HG02588 (cell line): ENCODE measurements around the gene CSNK1G3.
"Not testable (repeated sequence)": the region's sequence is repeated elsewhere in the genome, so short reads cannot be mapped to it uniquely, and the experiment has no call there.

Source experiments
- ATAC-seq: cut with Tn5 transposase; IDR thresholded peaks from one replicate; pipeline ENCODE4 v1.9.1; 2021; ENCODE audit warnings: mild to moderate bottlenecking, moderate library complexity; ENCODE audit not compliant: unreplicated experiment

The CSNK1G3 gene

DNA sequence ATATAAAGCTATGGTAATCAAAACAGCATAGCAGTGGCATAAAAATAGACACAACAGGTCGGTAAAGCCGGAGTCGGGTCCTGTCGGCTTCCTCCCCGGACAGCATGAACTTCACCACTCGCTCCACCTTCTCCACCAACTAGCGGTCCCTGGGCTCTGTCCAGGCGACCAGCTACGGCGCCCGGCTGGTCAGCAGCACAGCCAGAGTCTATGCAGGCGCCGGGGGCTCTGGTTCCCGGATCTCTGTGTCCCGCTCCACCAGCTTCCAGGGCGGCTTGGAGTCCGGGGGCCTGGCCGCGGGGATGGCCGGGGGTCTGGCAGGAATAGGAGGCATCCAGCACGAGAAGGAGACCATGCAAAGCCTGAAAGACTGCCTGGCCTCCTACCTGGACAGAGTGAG is 124.0 kb downstream of the CSNK1G3 start:
- no peak for ATAC-seq

DNA sequence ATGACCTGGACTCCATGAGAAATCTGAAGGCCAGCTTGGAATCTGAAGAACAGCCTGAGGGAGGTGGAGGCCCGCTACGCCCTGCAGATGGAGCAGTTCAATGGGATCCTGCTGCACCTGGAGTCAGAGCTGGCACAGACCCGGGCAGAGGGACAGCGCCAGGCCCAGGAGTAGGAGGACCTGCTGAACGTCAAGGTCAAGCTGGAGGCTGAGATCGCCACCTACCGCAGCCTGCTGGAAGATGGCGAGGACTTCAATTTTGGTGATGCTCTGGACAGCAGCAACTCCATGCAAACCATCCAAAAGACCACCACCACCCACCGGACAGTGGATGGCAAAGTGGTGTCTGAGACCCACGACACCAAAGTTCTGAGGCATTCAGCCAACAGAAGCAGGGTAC is 125.1 kb downstream of the CSNK1G3 start:
- ATAC-seq: not testable (repeated sequence)

DNA sequence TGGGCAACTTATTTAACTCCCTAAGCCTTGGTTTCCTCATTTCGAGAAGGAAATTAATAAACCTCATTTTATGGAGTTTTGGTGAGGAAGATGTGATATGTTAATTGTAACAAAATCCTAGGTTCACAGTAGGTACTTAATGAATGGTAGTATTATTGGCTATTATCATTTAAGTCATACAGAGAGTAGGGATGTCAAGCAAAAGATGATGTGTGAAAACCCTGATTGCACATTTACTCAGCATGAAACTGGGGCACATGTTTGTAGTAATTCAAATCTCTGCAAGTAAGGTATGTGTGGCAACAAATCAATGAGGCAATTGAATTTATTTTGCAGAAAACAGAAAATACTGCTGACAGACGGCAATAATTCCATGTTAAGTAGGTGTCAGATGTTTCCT is 127.3 kb downstream of the CSNK1G3 start:
- ATAC-seq: no peak

DNA sequence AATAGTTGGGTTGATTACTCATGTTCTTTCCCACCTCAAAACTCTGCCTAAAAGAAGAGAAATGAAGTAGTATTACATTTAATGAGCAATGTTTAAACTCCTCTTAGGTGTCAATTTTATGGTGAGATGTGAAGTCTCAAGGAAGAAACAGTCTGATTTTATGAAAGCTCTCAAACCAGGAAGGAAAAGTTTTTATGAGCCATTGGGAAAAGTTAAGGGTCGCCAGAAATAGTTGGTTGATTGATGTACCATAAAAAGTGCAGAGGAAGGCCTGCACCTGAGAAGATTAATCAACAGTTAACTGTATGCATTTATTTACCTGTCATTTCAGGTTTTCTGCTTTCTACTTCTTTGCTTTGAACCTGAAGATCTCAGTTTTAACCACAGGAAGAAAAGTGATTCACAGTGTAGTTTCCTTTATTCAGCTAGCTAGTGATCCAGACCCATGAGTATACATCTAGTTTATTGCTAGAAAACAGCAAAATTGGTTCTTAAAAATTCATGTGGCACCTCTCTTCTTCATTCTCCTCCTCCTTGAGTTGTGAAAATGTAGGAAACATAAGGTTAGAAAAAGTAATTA is 133.1 kb downstream of the CSNK1G3 start:
- ATAC-seq: no peak

DNA sequence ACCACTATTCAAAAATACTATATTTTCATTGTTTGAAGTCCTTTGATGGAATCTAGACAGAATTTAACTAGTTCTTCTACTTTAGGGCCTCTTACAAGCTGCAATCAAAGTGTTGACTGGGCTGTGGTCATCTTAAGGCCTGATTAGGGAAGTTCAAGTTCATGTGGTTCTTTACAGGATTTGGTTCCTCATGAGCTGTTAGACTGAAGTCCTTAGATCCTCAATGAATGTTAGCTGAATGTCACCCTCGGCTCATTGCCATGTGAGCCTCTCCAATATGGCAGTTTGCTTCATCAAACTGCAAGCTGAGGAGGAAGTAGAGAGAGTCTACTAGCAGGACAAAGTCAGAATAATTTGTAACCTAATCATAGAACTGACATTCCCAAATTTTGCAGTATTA is 135.1 kb downstream of the CSNK1G3 start:
- no peak for ATAC-seq

DNA sequence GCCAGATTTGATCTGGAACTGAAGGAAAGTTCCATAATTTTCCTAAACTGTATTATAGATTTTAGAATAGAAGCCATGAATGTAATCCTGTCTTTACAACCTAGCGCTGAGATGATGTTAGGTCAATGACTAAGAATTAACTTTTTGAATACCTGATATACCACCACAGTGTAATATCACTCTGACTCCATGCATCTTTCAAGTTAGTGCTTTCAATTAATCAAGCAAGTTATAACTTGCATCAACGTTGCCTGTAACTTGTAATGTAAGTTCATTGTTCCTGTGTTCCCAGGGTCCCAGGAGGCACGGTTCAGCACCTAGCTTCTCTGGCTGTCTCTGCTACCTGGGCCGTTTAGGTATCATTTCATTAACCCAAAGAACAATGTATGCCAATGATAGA is 139.3 kb downstream of the CSNK1G3 start:
- no peak for ATAC-seq

DNA sequence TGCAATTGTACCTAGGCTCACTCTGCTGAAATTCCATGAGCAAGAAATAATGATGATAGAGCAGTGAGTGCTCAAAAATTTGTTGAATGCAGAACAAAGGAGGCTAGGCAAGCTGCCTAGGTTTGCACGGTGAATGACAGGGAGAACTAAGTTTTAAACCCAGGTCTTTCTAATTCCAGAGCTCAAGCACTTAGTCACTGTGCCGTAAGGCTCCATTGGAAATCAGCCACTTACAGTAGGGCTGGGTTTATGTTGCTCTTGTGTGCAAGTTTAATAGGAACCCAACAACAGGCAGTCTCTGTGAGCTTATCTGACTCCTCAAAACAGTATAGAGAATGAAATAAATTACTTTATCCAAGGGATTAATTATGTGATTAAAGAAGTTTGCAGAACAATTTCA is 147.0 kb downstream of the CSNK1G3 start:
- ATAC-seq: no peak

DNA sequence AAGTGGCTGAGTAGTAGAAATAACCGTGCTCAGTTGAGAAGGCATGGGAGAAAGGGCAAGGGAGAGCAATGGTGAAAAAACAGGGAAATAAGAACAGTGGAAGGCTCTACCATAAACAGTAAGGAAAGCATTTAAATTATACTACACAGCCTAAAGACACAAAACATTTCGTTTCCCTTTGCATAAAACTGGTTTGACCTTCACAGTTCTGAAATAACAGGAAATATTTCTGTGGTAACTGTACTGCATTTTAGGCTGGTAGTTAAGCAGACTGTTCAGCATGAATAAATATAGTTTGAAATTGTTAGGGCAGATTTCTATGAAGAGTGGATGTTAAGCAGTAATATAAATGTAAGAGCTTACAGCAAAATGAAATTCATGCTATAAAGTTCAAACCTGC is 147.5 kb downstream of the CSNK1G3 start:
- no peak for ATAC-seq

DNA sequence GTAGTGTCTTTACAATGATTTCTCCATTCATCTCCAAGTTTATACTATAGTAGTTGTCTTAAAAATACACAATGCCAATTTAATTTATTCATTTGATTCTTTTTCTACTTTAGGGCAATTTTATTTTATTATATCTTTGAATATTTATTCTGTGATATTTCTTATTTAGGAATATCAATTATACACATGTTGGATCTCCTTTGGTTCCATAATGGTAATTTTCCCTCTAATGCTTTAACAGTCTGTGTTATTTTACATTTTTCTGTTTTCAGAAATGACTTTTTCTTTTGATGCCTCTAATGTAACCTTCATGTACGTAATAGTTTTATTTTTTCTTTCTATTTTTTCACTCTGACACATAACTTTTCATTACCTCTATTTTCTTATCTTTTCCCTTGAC is 153.0 kb downstream of the CSNK1G3 start:
- ATAC-seq: no peak

DNA sequence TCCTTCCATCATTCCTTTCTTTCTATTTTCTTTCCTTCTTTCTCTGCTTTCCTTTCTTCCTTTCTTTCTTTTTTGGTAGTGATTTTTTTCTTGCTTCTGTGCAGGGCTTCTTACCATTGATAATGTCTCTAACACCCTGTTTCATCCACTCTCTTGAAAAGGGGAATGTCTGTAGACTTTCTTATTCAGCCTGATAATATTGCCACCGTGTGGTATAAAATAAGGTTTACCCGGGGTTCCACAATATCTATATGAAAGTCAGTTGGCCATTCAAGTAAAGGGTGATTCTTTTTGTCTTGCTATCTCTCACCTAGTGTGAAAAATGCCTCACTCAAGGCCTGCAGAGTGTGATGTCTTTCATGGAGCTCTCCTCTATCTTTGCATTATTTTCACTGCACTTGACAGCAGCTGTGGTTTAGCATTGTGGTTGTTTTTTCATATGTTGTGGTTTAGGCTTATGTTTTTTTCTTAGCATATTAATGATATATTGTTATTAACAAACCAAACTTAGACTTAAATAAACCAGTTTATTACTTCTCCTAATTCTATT is 153.9 kb downstream of the CSNK1G3 start:
- no peak for ATAC-seq
